ENCODE data around the gene FGFR3.

Gene FGFR3

GRCh38 chr4:1851160-1851559 lies 58.1 kb downstream of the FGFR3 start:
- TF ChIP-seq FOXP2 (optimal IDR thresholded peaks at IDR 0.05; ENCODE audit: borderline replicate concordance, extremely low read depth, extremely low read length, insufficient read depth): no peak
- no peak for TF ChIP-seq SIN3A (IDR thresholded peaks at IDR 0.05; ENCODE audit: borderline replicate concordance, insufficient read depth, low read length)
- TF ChIP-seq, protein P1, sequence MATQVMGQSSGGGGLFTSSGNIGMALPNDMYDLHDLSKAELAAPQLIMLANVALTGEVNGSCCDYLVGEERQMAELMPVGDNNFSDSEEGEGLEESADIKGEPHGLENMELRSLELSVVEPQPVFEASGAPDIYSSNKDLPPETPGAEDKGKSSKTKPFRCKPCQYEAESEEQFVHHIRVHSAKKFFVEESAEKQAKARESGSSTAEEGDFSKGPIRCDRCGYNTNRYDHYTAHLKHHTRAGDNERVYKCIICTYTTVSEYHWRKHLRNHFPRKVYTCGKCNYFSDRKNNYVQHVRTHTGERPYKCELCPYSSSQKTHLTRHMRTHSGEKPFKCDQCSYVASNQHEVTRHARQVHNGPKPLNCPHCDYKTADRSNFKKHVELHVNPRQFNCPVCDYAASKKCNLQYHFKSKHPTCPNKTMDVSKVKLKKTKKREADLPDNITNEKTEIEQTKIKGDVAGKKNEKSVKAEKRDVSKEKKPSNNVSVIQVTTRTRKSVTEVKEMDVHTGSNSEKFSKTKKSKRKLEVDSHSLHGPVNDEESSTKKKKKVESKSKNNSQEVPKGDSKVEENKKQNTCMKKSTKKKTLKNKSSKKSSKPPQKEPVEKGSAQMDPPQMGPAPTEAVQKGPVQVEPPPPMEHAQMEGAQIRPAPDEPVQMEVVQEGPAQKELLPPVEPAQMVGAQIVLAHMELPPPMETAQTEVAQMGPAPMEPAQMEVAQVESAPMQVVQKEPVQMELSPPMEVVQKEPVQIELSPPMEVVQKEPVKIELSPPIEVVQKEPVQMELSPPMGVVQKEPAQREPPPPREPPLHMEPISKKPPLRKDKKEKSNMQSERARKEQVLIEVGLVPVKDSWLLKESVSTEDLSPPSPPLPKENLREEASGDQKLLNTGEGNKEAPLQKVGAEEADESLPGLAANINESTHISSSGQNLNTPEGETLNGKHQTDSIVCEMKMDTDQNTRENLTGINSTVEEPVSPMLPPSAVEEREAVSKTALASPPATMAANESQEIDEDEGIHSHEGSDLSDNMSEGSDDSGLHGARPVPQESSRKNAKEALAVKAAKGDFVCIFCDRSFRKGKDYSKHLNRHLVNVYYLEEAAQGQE (IDR thresholded peaks at IDR 0.05; ENCODE audit: insufficient read depth in 1 of 2, low read depth in 2 of 2, low read length in 2 of 2): no peak
- no peak for TF ChIP-seq POLR2AphosphoS5 (IDR thresholded peaks at IDR 0.05; ENCODE audit: low read depth, low read length)
- no peak for TF ChIP-seq TAF1 (IDR thresholded peaks at IDR 0.05; ENCODE audit: borderline replicate concordance, insufficient read depth, low read length)

DNA sequence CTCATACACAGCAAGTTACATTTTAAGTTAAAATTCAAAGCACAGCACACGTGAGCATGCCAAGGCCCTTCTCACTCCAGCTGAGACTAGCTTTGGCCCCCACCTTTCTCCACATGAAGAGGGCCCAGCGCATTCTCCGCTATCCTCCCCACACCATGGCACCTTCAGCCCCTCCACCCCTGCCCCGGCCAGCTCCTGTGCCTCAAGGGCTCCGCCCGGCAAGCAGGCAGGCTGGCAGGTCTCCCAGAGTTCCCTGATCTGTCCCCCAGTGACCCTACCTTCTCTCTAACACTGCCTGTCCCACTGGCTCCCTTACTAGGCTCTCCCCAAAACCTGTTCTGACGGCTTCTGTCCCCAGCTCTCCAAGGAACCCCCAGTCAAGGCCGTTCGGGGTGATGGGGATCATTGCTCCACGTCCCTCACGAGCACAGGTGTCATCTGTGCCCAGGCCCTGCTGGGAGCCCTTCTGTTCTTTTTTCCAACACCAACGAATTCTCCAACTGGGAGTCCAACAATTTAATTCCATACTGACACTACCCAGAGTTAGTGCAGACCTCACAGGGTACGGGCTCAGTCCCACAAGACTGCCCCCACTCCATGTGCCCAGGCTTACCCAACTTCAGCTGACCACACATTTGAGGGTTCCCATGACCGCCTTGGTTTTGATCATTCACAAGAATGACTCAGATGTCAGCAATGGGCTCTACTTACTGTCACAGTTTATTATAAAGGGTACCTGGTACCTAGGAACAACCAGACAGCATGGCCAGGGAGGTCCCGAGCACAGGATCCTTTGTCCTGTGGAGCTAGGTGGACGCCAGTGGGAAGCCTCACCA lies 58.7 kb downstream of the FGFR3 start:
- TF ChIP-seq POLR2AphosphoS5 (IDR thresholded peaks at IDR 0.05; ENCODE audit: low read depth, low read length) (no peak), TAF1 (IDR thresholded peaks at IDR 0.05; ENCODE audit: borderline replicate concordance, insufficient read depth, low read length) (no peak), FOXP2 (optimal IDR thresholded peaks at IDR 0.05; ENCODE audit: borderline replicate concordance, extremely low read depth, extremely low read length, insufficient read depth) (no peak), SIN3A (IDR thresholded peaks at IDR 0.05; ENCODE audit: borderline replicate concordance, insufficient read depth, low read length) (no peak)
- TF ChIP-seq, protein P1 (IDR thresholded peaks at IDR 0.05; ENCODE audit: insufficient read depth in 1 of 2, low read depth in 2 of 2, low read length in 2 of 2): no peak

DNA sequence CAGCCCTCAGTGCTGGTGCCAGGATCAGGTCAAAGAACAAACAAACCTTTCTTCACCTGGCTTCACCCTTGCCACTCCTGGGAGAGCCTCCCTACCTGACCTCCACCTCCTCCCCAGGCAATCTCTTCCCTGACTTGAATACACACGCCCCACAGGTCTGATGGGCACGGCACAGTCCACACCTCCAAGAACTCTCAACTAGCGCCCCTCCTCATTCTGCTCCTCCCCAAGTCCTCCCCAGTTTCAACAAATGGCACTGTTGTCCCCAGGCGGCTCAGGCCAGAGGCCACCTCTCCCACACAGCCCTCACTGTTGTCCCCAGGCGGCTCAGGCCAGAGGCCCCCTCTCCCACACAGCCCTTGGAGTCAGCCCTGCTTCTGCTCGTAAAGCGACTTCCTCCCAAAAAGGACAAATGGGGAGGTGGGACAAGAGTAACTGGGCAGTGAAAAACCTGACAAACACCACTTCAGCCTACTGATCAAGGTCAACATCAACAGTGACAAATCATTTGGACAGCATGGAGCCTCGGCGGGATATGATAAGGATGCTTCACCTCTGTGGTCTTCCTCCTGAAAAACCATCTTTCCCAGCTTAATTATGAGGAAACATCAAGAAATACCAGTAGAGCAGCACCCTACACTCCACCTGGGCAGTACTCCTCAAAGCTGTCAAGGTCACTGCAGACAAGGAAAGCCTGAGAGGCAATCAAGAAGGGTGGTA lies 60.0 kb downstream of the FGFR3 start:
- TF ChIP-seq, protein P1 (IDR thresholded peaks at IDR 0.05; ENCODE audit: insufficient read depth in 1 of 2, low read depth in 2 of 2, low read length in 2 of 2): no peak
- TF ChIP-seq SIN3A (IDR thresholded peaks at IDR 0.05; ENCODE audit: borderline replicate concordance, insufficient read depth, low read length) (no peak), POLR2AphosphoS5 (IDR thresholded peaks at IDR 0.05; ENCODE audit: low read depth, low read length) (no peak), FOXP2 (optimal IDR thresholded peaks at IDR 0.05; ENCODE audit: borderline replicate concordance, extremely low read depth, extremely low read length, insufficient read depth) (no peak), TAF1 (IDR thresholded peaks at IDR 0.05; ENCODE audit: borderline replicate concordance, insufficient read depth, low read length) (no peak)

DNA sequence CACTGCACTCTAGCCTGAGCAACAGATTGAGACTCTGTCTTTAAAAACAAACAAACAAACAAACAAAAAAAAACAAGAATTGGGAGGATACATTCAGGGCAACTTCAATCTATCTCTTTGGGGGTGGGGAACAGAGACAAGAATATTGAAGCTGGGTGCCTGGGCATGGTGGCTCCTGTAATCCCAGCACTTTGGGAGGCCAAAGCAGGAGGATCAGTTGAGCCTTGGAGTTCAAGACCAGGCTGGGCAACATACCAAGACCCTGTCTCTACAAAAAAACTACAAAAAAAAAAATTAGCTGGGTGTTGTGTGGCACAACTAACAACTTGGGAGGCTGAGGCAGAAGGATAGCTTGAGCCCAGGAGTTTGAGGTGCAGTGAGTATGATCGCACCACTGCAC lies 61.7 kb downstream of the FGFR3 start:
- no peak for TF ChIP-seq TAF1 (IDR thresholded peaks at IDR 0.05; ENCODE audit: borderline replicate concordance, insufficient read depth, low read length)

GRCh38 chr4:1855333-1856070 lies 62.4 kb downstream of the FGFR3 start:
- TF ChIP-seq, protein P1 (IDR thresholded peaks at IDR 0.05; ENCODE audit: insufficient read depth in 1 of 2, low read depth in 2 of 2, low read length in 2 of 2): no peak
- TF ChIP-seq FOXP2 (optimal IDR thresholded peaks at IDR 0.05; ENCODE audit: borderline replicate concordance, extremely low read depth, extremely low read length, insufficient read depth): no peak
- TF ChIP-seq POLR2AphosphoS5 (IDR thresholded peaks at IDR 0.05; ENCODE audit: low read depth, low read length): no peak; the same call in 1 of the 2 replicates
- no peak for TF ChIP-seq TAF1 (IDR thresholded peaks at IDR 0.05; ENCODE audit: borderline replicate concordance, insufficient read depth, low read length)
- TF ChIP-seq SIN3A (IDR thresholded peaks at IDR 0.05; ENCODE audit: borderline replicate concordance, insufficient read depth, low read length): no peak

Data from PFSK-1 (cell line).